Occipital lobe (tissue), 2 donors: Measurements from ENCODE around the gene ZNF213. TPM values are rescaled to one million over a fixed set of nuclear protein-coding genes. Genes with fewer than 3 reads are reported as not detected.
"Not testable (repeated sequence)": the region's sequence is repeated elsewhere in the genome, so short reads cannot be mapped to it uniquely, and the experiment has no call there.

Source experiments
- DNase-seq: peaks from one replicate; lab custom pipeline; 2025; lab: John Stamatoyannopoulos, UW
- total RNA-seq: library from RNA; depleted of rRNA; stranded (reverse); fragments of >200 nt; gene quantifications from one replicate; pipeline ENCODE4 v1.2.3, GENCODE V29; 2014

The ZNF213 gene
- total RNA-seq, 1 donor from 2014 or later, result 8.3 TPM

DNA sequence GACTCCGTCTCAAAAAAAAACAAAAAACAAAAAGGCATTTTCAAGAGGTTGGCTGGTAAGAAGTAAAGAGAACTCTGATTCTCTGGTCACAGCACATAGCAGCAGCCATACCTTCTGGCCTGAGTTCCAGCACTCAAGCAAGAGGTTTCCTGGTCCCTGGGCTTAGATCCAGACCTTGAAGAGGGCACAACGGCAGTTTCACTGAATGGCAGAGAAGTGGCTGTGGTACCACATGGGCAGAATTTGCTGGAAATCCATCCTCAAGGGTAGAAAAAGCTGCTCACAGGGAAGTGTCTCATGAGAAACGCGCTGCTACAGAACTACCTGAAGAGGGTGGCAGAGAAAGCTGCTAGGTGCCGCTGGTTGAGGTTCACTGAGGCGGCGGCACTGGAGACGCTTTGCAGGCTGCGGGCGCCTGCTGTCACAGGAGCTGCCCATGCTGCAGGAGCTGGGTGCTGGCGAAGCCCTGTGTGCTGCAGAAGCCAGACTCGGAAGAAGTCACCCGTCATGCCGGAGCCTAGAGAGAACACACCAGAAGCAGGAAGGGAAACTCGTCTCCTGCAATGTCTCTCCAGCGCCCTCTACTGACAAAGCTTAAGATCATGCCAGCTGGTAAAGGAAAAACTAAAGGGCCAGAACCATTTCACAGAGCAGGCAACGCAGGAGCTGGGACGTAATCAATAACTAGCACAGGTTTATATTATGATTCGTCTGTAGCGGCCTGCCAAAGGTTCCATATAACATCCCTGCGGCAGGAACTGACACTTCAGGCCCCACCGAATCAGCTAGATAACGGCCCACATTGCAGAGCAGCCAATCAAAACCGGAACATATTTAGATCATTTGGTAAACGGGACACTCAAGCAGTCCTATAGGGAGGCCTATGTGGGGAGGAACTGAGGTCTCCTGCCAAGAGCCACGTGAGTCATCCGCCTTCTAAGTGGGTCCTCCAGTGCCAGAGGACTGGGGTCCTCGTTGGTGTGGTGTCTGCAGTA, 5.4 kb upstream of the ZNF213 start:
- DNase-seq, result peak; percentile 71

DNA sequence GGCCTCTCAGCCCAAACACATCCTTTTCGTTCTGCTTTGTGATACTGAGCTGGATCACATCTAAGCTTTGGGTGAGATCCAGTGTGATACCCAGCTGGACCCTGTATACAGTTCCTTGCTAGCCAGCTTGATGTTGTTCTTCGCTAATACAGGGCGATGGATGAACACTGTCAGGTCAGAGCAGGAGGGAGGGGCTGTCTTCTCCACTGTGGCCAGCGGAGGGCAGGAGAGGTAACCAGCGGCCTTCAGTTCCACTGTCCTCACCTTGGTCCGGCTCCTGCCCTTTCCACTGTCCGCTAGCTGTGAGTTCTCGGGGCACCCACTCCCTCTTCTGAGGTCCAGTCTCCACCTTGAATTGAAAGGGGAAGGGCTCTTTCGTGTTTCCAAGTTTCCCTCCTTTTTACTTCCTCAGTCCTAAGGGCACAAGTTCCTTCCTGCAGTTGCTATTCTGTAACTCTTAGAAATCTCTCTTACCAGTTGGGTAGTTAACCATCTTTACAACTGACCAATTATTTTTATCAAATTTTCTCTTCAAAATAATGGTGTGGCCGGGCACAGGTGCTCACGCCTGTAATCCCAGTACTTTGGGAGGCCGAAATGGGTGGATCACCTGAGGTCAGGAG, 3.0 kb upstream of the ZNF213 start:
- no peak for DNase-seq

DNA sequence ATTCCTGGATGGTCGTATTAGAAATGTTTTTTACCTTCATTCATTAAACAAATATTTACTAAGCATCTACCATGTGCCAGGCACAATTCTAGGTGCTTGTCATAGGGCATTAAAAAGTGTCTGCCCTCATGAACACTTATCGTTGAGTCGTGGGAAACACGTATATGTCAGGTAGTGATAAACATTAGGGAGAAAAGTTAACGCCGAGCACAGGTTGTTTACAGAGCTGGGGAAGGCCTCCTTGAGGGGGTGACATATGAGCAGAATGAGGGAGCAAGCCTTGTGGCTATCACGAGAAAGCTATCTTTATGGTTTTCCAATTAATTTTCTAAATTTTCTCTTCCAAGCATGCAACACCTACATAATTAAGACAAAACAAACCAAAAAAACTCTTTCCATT, 985 bp upstream of the ZNF213 start:
- no peak for DNase-seq

DNA sequence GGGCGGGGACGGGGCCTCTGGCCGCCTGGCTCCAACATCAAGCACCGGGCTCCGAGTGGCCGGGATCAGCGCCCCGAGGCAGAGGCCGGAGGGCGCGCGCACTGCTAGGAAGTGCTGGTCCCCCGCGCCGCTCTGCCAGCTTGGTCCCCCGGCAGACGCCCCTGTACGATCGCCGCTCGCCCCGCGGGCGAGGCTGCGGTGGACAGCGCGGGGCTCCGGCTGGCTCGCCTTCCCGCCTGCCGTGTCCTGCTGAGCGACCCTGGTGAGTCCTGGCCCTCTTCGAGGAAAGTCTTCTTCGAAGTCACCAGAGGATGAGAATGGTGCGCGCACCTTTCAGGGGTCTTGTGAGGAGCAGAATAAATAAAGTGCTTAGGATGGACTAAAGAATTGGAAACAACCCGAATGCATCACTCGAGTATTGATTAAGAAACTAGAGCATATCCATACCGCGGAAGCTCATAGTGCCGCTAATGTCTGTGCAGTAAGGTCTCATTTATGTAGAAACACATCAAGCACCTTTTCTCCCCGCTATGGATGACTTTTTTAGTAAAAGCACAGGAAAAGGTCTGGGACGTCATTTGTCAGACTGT, 392 bp downstream of the ZNF213 start:
- no peak for DNase-seq

DNA sequence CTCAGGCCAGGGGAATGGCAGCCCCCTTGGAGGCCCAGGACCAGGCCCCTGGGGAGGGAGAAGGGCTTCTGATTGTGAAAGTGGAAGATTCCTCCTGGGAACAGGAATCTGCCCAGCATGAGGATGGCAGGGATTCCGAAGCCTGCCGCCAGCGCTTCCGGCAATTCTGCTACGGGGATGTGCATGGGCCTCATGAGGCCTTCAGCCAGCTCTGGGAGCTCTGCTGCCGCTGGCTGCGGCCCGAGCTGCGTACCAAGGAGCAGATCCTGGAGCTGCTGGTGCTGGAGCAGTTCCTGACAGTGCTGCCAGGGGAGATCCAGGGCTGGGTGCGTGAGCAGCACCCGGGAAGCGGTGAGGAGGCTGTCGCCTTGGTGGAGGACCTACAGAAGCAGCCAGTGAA, 2.4 kb downstream of the ZNF213 start:
- no peak for DNase-seq

DNA sequence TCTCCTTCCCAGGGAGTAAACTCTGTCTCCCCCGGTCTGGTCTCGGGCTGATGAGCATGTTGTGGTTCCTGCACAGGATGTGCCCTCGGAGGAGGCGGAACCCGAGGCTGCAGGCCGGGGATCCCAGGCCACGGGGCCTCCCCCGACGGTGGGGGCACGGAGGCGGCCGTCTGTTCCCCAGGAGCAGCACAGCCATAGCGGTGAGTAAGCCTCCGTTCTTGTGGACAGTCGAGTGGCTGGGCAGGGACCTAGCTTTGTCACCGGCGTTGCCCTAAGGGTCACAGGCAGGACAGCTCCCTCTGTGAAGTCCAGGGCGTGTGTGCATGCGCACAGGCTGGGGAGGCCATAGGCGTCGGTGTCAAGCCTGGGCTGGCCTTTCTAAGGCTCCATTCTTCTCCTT, 3.5 kb downstream of the ZNF213 start:
- no peak for DNase-seq

DNA sequence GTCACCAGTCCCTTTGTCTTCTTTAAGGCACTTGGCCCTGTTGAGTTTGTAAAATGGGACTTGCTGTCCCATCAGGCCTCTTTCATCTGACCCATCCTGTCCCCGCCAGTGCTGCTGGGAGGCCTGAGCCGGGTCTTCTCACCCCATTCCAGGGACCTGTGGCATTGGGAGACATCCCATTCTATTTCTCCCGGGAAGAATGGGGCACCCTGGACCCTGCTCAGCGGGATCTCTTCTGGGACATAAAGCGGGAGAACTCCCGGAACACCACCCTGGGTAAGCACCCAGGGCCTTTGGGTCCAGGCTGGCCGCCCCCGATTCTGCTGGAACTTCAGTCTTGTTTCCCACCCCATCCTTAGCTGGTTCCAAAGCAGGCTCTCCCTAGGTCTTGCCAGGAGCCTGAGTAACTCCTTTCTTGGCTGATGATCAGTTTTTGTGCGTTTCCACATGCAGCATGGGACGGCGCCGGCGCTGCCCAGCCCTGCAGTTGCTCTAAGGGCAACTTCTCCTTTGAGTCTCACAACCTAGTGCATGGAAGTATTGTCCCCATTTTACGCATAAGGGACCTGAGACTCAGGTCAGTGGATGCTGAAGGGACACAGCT, 4.1 kb downstream of the ZNF213 start:
- DNase-seq, result no peak

DNA sequence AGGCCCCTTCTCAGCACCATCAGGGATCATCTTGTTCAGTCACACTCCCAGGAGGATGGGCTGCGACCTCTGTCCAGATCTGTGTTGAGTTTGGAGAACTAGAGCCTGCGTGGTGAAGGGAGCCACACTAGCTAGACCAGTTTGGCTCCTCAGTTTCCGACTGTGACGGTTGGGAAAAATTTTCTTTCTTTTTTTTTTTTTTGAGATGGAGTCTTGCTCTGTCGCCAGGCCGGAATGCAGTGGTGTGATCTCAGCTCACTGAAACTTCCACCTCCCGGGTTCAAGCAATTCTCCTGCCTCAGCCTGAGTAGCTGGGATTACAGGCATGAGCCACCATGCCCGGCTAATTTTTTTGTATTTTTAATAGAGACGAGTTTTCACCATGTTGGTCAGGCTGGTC, 4.7 kb downstream of the ZNF213 start:
- not testable (repeated sequence) for DNase-seq

DNA sequence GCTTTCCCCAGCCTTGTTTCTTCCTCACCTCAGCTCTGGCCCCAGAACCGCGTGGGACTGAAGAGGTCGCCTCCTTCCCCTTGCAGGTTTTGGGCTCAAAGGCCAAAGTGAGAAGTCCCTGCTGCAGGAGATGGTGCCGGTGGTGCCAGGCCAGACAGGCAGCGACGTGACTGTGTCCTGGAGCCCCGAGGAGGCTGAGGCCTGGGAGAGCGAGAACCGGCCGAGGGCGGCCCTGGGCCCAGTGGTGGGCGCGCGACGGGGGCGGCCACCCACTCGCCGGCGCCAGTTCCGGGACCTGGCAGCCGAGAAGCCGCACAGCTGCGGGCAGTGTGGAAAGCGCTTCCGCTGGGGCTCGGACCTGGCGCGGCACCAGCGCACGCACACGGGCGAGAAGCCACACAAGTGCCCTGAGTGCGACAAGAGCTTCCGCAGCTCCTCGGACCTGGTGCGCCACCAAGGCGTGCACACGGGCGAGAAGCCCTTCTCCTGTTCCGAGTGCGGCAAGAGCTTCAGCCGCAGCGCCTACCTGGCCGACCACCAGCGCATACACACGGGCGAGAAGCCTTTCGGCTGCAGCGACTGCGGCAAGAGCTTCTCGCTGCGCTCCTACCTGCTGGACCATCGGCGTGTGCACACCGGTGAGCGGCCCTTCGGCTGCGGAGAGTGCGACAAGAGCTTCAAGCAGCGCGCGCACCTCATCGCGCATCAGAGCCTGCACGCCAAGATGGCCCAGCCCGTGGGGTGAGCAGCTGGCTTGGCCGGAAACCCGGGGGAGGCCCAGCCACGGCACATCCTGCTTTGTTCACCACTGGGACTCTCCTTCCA, 6.0 kb downstream of the ZNF213 start:
- DNase-seq, result no peak

DNA sequence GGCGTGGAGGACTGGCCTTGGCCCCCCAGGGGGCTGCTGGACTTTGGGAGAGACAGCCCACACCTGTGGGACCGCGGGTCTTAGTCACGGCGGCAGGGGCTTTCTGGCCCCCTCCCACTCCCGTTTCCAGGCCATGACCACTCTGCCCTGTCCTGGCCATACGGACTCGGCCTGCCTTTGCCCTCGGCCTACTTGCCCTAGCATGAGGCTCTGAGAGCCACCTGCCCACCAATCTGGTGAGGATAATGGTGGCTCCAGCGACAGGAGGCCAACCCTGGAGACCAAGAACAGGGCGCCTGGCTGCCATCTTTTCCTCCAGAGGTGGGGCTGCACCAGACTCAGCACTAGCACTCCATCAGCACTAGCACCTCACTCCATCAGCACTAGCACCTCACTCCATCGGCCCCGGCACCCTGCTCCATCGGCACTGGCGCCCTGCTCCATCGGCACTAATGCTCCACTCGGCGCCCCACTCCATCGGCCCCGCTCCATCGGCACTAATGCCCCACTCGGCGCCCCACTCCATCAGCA, 7.0 kb downstream of the ZNF213 start:
- no peak for DNase-seq

DNA sequence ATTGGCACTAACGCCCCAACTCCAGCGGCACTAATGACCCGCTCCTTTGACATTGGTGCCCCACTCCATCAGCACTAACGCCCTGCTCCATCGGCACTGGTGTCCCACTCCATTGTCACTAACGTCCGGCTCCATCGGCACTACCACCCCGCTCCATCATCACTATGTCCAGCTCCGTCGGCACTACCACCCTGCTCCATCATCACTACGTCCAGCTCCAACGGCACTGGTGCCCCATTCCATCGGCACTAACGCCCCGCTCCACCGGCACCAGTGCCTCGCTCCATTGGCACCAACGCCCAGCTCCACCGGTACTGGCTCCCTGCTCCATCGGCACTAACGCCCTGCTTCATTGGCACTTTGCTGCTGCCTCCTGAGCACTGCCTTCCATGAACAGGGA, 7.5 kb downstream of the ZNF213 start:
- no peak for DNase-seq

DNA sequence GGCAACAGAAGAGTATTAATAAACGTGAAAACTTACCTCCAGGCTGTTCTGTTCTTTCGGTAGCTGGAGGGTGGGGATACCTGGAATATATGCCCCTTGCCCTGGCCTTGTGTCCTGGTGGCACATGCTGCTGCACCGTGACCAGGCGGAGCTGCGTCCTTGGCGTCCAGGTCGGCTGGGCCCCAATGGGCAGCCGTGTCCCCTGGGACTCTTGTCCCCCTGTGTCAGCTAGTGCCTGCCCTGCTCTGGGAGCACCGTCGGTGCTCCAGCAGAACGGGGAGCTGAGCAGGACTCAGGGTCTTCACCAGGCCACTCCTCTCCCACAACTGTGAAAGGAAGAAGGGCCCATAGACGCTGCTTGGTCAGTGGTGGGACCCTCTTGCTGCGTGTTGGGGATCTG, 7.9 kb downstream of the ZNF213 start:
- no peak for DNase-seq

DNA sequence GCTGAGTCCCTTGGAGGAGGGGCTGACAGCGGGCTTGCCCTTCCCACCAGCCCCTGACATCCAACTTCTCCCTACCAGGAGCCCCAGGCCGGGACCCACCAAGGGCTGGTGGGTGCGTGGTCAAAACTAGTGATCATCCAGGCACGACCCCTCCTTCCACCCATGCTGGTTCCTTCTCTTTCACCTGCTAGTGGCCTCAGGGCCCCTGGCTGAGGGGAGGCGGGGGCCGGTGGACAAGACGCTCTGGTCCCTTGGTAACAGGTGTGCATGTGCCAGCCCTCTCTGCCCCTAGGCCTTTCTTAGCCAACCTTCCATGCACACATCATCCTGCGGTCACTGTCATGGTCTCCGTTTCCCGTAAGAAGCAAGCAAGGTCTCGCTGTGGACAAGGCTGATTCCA, 8.4 kb downstream of the ZNF213 start:
- no peak for DNase-seq

DNA sequence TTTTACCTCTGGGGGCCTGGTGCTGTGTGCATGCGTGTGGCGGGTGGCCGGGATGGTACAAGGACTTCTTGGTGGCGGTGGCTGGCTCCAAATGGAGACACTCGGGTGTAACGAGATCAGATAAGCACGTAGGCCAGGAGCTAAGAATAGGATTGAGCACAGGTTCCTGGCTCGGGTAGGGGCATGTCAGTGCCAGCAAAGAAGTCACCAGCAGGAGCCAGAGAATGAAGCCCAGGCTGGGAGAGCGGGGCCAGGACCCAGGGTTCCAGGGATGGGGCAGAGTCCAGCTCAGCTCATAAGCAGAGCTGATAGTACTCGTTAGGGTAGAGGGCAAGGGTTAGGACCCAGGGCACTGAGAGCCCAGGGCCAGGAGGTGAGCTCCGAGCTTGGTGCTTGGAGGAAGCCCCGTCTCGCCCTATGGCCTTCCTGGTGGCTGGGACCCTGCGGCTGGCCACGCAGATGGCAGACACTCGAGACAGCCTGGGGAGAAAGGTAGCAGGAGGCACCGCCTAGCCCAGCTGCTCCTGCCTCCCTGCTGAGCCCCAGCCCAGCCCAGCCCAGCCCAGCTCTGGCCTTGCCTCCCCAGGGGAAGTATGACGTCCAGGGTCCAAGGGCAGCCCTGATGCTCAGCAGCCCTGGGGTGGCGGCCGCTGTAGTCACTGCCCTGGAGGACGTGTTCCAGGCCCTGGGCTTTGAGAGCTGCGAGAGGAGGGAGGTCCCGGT, 8.9 kb downstream of the ZNF213 start:
- no peak for DNase-seq

DNA sequence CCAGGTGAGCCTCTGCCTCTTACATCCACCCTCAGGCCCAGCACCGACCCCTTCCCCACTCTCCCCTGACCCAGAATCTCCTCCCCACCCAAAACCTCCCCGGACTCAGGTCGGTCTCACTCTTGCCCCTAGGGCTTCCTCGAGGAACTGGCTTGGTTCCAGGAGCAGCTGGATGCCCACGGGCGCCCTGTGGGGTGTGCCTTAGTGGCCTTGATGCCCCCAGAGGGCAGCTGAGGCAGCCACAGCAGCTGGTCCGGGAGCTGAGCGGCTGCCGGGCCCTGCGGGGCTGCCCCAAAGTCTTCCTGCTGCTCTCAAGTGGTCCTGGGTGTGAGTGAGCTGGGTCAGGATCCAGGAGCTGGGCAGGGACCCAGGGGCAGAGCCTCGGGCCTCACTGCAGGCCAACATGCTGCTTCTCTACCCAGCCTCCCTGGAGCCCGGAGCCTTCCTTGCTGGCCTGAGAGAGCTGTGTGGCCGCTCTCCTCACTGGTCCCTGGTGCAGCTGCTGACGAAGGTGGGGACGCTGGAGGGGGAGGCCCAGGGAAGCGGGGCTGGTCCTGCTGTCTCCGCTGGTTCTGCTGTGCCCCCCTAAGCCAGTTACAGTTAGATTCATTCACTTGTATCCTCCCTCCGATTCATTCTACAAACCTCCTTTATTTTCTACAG, 9.6 kb downstream of the ZNF213 start:
- no peak for DNase-seq

DNA sequence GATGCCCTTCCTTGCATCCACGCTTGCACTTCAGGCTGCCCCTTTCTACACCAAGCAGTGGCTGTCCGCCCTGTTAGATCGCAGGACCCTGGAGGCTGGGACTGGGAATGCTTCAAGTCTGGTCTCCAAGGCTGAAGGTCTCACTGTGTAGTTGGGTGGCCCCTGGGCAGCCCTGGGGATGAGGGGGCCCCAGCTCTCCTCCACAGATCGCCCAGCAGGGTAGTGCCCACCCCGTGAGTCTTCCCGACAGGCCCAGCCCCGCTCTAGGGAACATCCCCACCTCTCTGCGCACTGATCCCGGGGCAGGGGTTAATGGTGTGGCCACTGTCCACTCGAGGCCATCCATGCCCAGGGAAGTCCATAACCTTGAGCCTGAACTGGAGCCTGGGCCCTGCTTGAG, 10.3 kb downstream of the ZNF213 start:
- no peak for DNase-seq

DNA sequence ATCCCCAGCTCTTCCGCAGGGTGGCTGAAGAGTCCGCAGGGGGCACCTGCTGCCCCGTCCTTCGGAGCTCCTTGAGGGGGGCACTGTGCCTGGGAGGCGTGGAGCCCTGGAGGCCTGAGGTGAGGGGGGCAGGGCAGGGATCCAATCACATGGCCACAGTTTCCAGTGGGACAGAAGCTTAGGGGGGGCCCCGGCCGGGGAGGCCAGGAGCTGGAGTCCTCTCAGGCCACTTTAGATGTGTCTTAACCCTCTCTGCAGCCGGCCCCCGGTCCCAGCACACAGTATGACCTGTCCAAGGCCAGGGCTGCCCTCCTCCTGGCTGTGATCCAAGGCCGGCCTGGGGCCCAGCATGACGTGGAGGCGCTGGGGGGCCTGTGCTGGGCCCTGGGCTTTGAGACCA, 10.8 kb downstream of the ZNF213 start:
- no peak for DNase-seq

DNA sequence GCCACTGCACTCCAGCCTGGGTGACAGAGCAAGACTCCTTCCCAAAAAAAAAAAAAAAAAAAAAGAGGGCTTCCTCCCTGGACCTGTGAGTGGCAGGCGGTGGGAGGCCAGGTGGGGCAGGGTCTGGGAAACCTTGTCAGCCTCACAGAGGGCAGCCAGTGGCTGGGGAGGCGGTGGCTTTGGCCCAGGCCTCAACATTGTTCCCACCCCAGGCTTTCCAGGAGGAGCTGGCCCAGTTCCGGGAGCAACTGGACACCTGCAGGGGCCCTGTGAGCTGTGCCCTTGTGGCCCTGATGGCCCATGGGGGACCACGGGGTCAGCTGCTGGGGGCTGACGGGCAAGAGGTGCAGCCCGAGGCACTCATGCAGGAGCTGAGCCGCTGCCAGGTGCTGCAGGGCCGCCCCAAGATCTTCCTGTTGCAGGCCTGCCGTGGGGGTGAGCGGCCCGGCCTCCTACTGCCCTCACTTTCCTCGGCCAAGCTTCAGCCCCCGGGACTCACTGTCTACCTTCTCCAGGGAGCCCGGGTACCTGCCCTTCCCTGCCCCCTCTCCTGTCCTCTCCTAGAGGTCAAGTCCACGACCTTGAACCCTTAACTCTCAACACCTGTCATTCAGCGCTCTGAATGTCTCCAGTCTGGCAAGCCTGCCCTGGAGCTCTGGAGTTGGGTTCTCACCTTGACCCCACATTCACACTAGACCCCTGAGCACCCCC, 12.4 kb downstream of the ZNF213 start:
- DNase-seq, result no peak

DNA sequence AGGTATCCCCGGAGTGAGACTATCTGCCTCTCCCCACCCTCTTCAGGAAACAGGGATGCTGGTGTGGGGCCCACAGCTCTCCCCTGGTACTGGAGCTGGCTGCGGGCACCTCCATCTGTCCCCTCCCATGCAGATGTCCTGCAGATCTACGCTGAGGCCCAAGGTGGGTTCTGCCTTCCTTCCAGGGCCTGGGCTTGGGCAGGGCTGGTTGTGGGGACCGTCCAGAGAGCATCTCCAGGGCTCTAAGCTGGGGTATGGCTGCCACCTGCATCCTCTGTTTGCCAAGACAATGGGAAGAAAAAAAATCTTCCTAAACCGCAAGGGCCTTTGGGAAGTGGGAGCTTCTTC, 12.9 kb downstream of the ZNF213 start:
- DNase-seq, result no peak
